Peyer's patch (tissue), 4 donors: ENCODE measurements around the gene ZSCAN23.
"Not testable (repeated sequence)": the region's sequence is repeated elsewhere in the genome, so short reads cannot be mapped to it uniquely, and the experiment has no call there.

Experiments used
- POLR2A ChIP-seq, 2 donors: fragments of 450-650 bp; IDR thresholded peaks; one replicate each; pipeline ENCODE4 v1.5.1; 2017; ENCODE audit warnings: antibody characterized with exemption in 2 of 2, mild to moderate bottlenecking in 2 of 2, moderate library complexity in 2 of 2
- TF ChIP-seq, protein P1 (sequence below), 6 experiments: fragments of 450-650 bp in 4 of 6; fragments of 200-600 bp in 2 of 6; sonication (generic) in 1 of 6; IDR thresholded peaks; one replicate each; pipeline ENCODE4 v1.5.1; 2017 to 2019; ENCODE audit warnings: antibody characterized with exemption in 6 of 6, mild to moderate bottlenecking in 3 of 6, moderate library complexity in 1 of 6

DNA sequence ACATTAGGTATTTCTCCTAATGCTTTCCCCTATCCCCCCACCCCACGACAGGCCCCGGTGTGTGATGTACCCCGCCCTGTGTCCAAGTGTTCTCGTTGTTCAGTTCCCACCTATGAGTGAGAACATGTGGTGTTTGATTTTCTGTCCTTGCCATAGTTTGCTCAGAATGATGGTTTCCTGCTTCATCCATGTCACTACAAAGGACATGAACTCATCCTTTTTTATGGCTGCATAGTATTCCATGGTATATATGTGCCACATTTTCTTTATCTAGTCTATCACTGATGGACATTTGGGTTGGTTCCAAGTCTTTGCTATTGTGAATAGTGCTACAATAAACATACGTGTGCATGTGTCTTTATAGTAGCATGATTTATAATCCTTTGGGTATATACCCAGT, 39.4 kb downstream of the ZSCAN23 start:
- TF ChIP-seq POLR2A (IDR thresholded peaks at IDR 0.05) = not testable (repeated sequence)
- TF ChIP-seq, protein P1, sequence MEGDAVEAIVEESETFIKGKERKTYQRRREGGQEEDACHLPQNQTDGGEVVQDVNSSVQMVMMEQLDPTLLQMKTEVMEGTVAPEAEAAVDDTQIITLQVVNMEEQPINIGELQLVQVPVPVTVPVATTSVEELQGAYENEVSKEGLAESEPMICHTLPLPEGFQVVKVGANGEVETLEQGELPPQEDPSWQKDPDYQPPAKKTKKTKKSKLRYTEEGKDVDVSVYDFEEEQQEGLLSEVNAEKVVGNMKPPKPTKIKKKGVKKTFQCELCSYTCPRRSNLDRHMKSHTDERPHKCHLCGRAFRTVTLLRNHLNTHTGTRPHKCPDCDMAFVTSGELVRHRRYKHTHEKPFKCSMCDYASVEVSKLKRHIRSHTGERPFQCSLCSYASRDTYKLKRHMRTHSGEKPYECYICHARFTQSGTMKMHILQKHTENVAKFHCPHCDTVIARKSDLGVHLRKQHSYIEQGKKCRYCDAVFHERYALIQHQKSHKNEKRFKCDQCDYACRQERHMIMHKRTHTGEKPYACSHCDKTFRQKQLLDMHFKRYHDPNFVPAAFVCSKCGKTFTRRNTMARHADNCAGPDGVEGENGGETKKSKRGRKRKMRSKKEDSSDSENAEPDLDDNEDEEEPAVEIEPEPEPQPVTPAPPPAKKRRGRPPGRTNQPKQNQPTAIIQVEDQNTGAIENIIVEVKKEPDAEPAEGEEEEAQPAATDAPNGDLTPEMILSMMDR (IDR thresholded peaks at IDR 0.05) = not testable (repeated sequence)
